Thoracic aorta (tissue), 2 donors: ENCODE measurements around the gene IQGAP1. TPM values are rescaled to one million over a fixed set of nuclear protein-coding genes. Genes with fewer than 3 reads are reported as not detected.

Experiments
- ATAC-seq: fragments of 150-250 bp; one replicate; pipeline ENCODE4 v1.8.0; 2017; ENCODE audit warnings: low read depth; ENCODE audit not compliant: insufficient number of reproducible peaks, low FRiP score
- DNase-seq: peaks from one replicate; pipeline ENCODE4 v3.0.0-alpha.2; 2020; ENCODE audit warnings: low spot score
- H3K27ac ChIP-seq, 2 donors: fragments of 200-600 bp; sonication (generic); 1 replicate in 1 of 2; 2 replicates in 1 of 2; pipeline ENCODE4 v1.5.1; 2016; ENCODE audit warnings: mild to moderate bottlenecking in 2 of 2, moderate library complexity in 2 of 2
- H3K27me3 ChIP-seq: fragments of 200-600 bp; sonication (generic); replicated peaks from 2 replicates; pipeline ENCODE4 v1.6.0; 2016; ENCODE audit warnings: mild to moderate bottlenecking; ENCODE audit not compliant: insufficient read depth
- H3K36me3 ChIP-seq: fragments of 200-600 bp; sonication (generic); one replicate; pipeline ENCODE4 v1.5.1; 2016
- H3K4me1 ChIP-seq, 2 donors: fragments of 200-600 bp; sonication (generic); 1 replicate in 1 of 2; 2 replicates in 1 of 2; pipeline versions ENCODE4 v1.5.1 to v1.6.0; 2016; ENCODE audit warnings: low read depth in 2 of 2, mild to moderate bottlenecking in 1 of 2; ENCODE audit not compliant: control insufficient read depth in 1 of 2
- H3K4me3 ChIP-seq: fragments of 200-600 bp; sonication (generic); 2 replicates; pipeline ENCODE4 v1.5.1; 2016; ENCODE audit warnings: mild to moderate bottlenecking
- H3K9me3 ChIP-seq: fragments of 200-600 bp; sonication (generic); 2 replicates; pipeline ENCODE4 v1.5.1; 2016
- CTCF ChIP-seq: fragments of 200-600 bp; sonication (generic); IDR thresholded peaks from one replicate; pipeline ENCODE4 v1.5.1; 2019; ENCODE audit warnings: antibody characterized with exemption
- total RNA-seq, 2 donors: library from RNA; depleted of rRNA; stranded (reverse); fragments of >200 nt; gene quantifications; one replicate each; pipeline versions ENCODE4 v1.1.0 to v1.2.3, GENCODE V29; 2016

Gene IQGAP1
- total RNA-seq, 2 donors from 2014 or later, result 280 to 340 TPM

GRCh38 chr15:90375071-90375470 is 13.0 kb upstream of the IQGAP1 start:
- no peak for ATAC-seq
- H3K4me1 ChIP-seq, result no peaks in the 10 kb centered on the region

GRCh38 chr15:90376789-90377188 is 11.3 kb upstream of the IQGAP1 start:
- Histone ChIP-seq H3K4me1 (no peaks in the 10 kb centered on the region), H3K9me3 (peaks cover 4% of the 10 kb centered on the region), H3K36me3 (no peaks in the 10 kb centered on the region), H3K4me3 (no peak overlapping the region), H3K27ac (no peak overlapping the region), H3K27me3 (no peaks in the 10 kb centered on the region)
- TF ChIP-seq CTCF, result no peak
- no peak for ATAC-seq
- DNase-seq, result no peak

More at GRCh38 chr15:90375071-90375470, 13.0 kb upstream of the IQGAP1 start:
- no peak for TF ChIP-seq CTCF
- Histone ChIP-seq H3K9me3 (peaks cover 4% of the 10 kb centered on the region), H3K4me3 (no peak overlapping the region), H3K27me3 (no peaks in the 10 kb centered on the region), H3K27ac (no peak overlapping the region), H3K36me3 (no peaks in the 10 kb centered on the region)
- no peak for DNase-seq

- Histone ChIP-seq H3K27me3 (no peaks in the 10 kb centered on the region), H3K4me3 (no peak overlapping the region), H3K9me3 (peaks cover 4% of the 10 kb centered on the region), H3K36me3 (no peaks in the 10 kb centered on the region), H3K27ac (no peak overlapping the region), H3K4me1 (no peaks in the 10 kb centered on the region)
- TF ChIP-seq CTCF, result no peak
- ATAC-seq, result no peak
- DNase-seq, result no peak
Measured at GRCh38 chr15:90379263-90379662, 8.8 kb upstream of the IQGAP1 start.

GRCh38 chr15:90381515-90381914 is 6.5 kb upstream of the IQGAP1 start:
- H3K4me3 ChIP-seq, result no peak overlapping the region
- peaks cover 0 to 9% of the 10 kb centered on the region in 2 donors for H3K4me1 ChIP-seq
- no peaks in the 10 kb centered on the region for H3K27me3 ChIP-seq
- DNase-seq (no peak), ATAC-seq (no peak)
- H3K9me3 ChIP-seq, result peaks cover 4% of the 10 kb centered on the region
- no peaks in the 10 kb centered on the region for H3K36me3 ChIP-seq
- no peak for TF ChIP-seq CTCF
- H3K27ac ChIP-seq, result no peak overlapping the region

GRCh38 chr15:90382320-90382719 is 5.7 kb upstream of the IQGAP1 start:
- Histone ChIP-seq H3K4me1 (peaks cover 0 to 10% of the 10 kb centered on the region in 2 donors), H3K27ac (no peak overlapping the region), H3K27me3 (no peaks in the 10 kb centered on the region), H3K4me3 (no peak overlapping the region), H3K9me3 (peaks cover 4% of the 10 kb centered on the region), H3K36me3 (no peaks in the 10 kb centered on the region)
- DNase-seq (no peak), ATAC-seq (no peak)
- TF ChIP-seq CTCF, result no peak
